Measurements from ENCODE around the gene LBR. TPM values are rescaled to one million over a fixed set of nuclear protein-coding genes. Genes with fewer than 3 reads are reported as not detected.

LBR gene
- total RNA-seq, 1 donor from 2014 or later = 35.8 TPM

DNA sequence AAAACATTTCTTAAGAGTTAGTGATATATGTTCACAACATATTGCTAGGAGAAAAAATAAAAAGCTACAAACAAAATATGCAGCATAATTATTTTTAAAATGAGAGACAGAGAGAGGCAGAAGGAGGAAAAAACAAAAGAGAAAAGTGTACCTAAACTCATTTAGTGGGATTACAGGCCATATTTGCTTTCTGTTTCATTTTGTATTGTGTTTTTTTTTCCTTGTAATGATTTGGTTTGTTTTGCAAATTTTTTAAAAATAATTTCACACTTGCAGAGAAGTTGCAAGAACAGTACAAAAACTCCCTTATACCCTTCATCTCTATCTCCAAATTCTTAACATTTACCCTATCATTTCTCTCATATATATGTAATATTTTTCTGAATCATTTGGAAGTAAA lies 65.0 kb downstream of the LBR start:
- no peaks in the 10 kb centered on the region for H3K36me3 ChIP-seq (ENCODE audit: control insufficient read depth, insufficient read depth, low read length)
- TF ChIP-seq, protein P1, sequence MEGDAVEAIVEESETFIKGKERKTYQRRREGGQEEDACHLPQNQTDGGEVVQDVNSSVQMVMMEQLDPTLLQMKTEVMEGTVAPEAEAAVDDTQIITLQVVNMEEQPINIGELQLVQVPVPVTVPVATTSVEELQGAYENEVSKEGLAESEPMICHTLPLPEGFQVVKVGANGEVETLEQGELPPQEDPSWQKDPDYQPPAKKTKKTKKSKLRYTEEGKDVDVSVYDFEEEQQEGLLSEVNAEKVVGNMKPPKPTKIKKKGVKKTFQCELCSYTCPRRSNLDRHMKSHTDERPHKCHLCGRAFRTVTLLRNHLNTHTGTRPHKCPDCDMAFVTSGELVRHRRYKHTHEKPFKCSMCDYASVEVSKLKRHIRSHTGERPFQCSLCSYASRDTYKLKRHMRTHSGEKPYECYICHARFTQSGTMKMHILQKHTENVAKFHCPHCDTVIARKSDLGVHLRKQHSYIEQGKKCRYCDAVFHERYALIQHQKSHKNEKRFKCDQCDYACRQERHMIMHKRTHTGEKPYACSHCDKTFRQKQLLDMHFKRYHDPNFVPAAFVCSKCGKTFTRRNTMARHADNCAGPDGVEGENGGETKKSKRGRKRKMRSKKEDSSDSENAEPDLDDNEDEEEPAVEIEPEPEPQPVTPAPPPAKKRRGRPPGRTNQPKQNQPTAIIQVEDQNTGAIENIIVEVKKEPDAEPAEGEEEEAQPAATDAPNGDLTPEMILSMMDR (IDR thresholded peaks at IDR 0.05; ENCODE audit: insufficient read depth, low read length, severe bottlenecking) = no peak
- H3K27me3 ChIP-seq (ENCODE audit: control insufficient read depth, insufficient read depth, low read length) = no peaks in the 10 kb centered on the region
- no peak overlapping the region for H3K4me3 ChIP-seq (ENCODE audit: low read depth, low read length)
- no peak for DNase-seq (ENCODE audit: low read depth)
- no peak for FAIRE-seq

DNA sequence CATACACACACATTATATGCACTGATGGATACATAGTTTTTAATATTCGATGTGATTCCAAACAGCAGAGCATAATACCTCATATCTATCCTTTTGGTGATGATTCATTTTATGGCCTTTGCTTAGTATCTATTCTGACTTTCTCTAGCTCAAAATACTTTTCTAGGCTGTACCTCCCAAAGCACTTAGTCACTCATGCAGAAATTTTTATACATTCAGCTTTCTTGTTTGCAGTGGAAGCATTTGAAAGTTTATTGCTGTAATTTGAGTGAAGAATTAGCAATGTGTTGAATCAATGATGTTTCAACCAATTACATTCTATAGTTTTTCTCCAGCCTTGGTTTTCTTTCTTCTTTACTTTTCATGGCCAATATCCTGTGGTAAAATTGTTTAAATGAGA lies 66.7 kb downstream of the LBR start:
- H3K36me3 ChIP-seq (ENCODE audit: control insufficient read depth, insufficient read depth, low read length) = no peaks in the 10 kb centered on the region
- TF ChIP-seq, protein P1 (IDR thresholded peaks at IDR 0.05; ENCODE audit: insufficient read depth, low read length, severe bottlenecking) = no peak
- FAIRE-seq (no peak), DNase-seq (ENCODE audit: low read depth) (no peak)
- no peak overlapping the region for H3K4me3 ChIP-seq (ENCODE audit: low read depth, low read length)
- no peaks in the 10 kb centered on the region for H3K27me3 ChIP-seq (ENCODE audit: control insufficient read depth, insufficient read depth, low read length)

DNA sequence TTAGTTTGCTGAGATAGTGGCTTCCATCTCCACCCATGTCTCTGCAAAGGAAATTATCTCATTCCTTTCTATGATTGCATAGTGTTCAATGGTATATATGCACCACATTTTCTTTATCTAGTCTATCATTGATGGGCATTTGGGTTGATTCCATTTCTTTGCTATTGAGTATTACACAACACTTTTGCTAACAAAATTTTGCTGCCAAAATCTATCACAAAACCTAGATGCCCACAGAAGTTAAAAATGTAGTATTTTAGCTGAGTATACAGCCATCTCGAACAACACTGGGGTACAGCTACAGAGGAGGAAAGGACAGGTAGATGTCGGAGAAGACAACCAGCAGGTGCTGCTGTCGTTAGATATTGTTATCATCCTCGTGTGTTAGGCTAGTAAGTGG lies 67.7 kb downstream of the LBR start:
- H3K36me3 ChIP-seq (ENCODE audit: control insufficient read depth, insufficient read depth, low read length) = no peaks in the 10 kb centered on the region
- no peak overlapping the region for H3K4me3 ChIP-seq (ENCODE audit: low read depth, low read length)
- TF ChIP-seq, protein P1 (IDR thresholded peaks at IDR 0.05; ENCODE audit: insufficient read depth, low read length, severe bottlenecking) = no peak
- FAIRE-seq (no peak), DNase-seq (ENCODE audit: low read depth) (no peak)
- no peaks in the 10 kb centered on the region for H3K27me3 ChIP-seq (ENCODE audit: control insufficient read depth, insufficient read depth, low read length)

DNA sequence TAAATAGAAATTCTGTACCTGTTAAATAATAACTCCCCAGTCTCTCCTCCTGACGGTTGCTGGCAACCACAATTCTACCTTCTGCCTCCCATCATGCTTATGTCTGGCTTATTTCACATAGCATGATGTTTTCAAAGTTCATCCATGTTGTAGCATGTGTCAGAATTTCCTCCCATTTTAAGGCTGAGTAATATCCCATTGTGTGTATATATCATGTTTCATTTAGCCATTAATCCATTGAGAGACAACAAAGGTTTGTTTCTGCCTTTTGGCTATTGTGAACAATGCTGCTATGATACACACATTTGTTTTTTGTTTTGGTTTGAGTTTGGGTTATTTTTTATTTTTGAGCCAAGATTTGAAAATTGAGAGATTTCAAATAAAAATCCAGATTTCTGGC lies 72.0 kb downstream of the LBR start:
- Histone ChIP-seq H3K27me3 (ENCODE audit: control insufficient read depth, insufficient read depth, low read length) (no peaks in the 10 kb centered on the region), H3K36me3 (ENCODE audit: control insufficient read depth, insufficient read depth, low read length) (no peaks in the 10 kb centered on the region), H3K4me3 (ENCODE audit: low read depth, low read length) (no peak overlapping the region)
- TF ChIP-seq, protein P1 (IDR thresholded peaks at IDR 0.05; ENCODE audit: insufficient read depth, low read length, severe bottlenecking) = no peak
- FAIRE-seq = no peak
- peak; percentile 54 for DNase-seq (ENCODE audit: low read depth)

DNA sequence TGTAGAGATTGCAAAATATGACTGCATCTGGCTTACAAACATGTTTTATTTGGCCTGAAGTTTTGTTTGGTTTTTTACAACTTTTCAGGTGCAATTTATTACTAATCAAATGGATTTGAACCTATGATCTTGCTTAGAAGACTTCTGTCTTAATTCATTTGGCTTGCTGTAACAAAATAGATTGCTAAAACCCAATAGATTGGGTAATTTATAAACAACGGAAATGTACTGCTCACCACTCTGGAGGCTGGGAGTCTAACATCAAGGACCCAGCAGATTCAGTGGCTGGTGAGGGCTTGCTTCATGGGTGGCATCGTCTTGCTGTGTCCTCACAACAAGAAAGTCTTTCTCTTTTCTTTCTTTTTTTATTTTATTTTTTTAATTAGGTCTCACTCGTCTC lies 72.9 kb downstream of the LBR start:
- TF ChIP-seq, protein P1 (IDR thresholded peaks at IDR 0.05; ENCODE audit: insufficient read depth, low read length, severe bottlenecking) = no peak
- no peaks in the 10 kb centered on the region for H3K27me3 ChIP-seq (ENCODE audit: control insufficient read depth, insufficient read depth, low read length)
- no peaks in the 10 kb centered on the region for H3K36me3 ChIP-seq (ENCODE audit: control insufficient read depth, insufficient read depth, low read length)
- H3K4me3 ChIP-seq (ENCODE audit: low read depth, low read length) = no peak overlapping the region
- no peak for DNase-seq (ENCODE audit: low read depth)
- FAIRE-seq = no peak

Other genes with a start within 250 kb of the LBR start
- 50.0 and 101 TPM in 2 replicates for gene ENAH, start 225.1 kb upstream of the LBR start, total RNA-seq

Data from bronchial epithelial cell (primary cell).